GM19438 (cell line): Measurements from ENCODE around the gene LRIG1.

ENCODE experiments used
- ATAC-seq: cut with Tn5 transposase; IDR thresholded peaks from one replicate; pipeline ENCODE4 v1.9.1; 2021; ENCODE audit warnings: low read depth; ENCODE audit not compliant: unreplicated experiment

Gene LRIG1

GRCh38 chr3:66473692-66474091 is 27.1 kb downstream of the LRIG1 start:
- no peak for ATAC-seq

- ATAC-seq, result no peak
Observed at GRCh38 chr3:66473181-66473580, 27.6 kb downstream of the LRIG1 start.

GRCh38 chr3:66472313-66473134 is 28.3 kb downstream of the LRIG1 start:
- ATAC-seq, result peak; percentile 56

GRCh38 chr3:66470956-66471686 is 29.7 kb downstream of the LRIG1 start:
- no peak for ATAC-seq

- no peak for ATAC-seq
Observed at GRCh38 chr3:66470285-66470684, 30.5 kb downstream of the LRIG1 start.

- peak; percentile 37 for ATAC-seq
Observed at GRCh38 chr3:66469220-66469640, 31.6 kb downstream of the LRIG1 start.

- no peak for ATAC-seq
Observed at GRCh38 chr3:66467996-66468735, 32.7 kb downstream of the LRIG1 start.

- no peak for ATAC-seq
Observed at GRCh38 chr3:66466606-66467270, 34.1 kb downstream of the LRIG1 start.

- no peak for ATAC-seq
Observed at GRCh38 chr3:66465587-66465986, 35.2 kb downstream of the LRIG1 start.

GRCh38 chr3:66465034-66465433 is 35.8 kb downstream of the LRIG1 start:
- no peak for ATAC-seq

GRCh38 chr3:66464512-66464894 is 36.3 kb downstream of the LRIG1 start:
- no peak for ATAC-seq

- no peak for ATAC-seq
Observed at GRCh38 chr3:66463730-66464511, 36.9 kb downstream of the LRIG1 start.

GRCh38 chr3:66463054-66463631 is 37.7 kb downstream of the LRIG1 start:
- ATAC-seq, result no peak

- no peak for ATAC-seq
Observed at GRCh38 chr3:66457252-66457651, 43.6 kb downstream of the LRIG1 start.

GRCh38 chr3:66456711-66457173 is 44.1 kb downstream of the LRIG1 start:
- no peak for ATAC-seq

GRCh38 chr3:66454464-66454859 is 46.4 kb downstream of the LRIG1 start:
- ATAC-seq, result no peak

GRCh38 chr3:66453651-66454463 is 47.0 kb downstream of the LRIG1 start:
- no peak for ATAC-seq

GRCh38 chr3:66452303-66453011 is 48.4 kb downstream of the LRIG1 start:
- no peak for ATAC-seq
